HepG2 (cell line): Measurements from ENCODE around the gene DPCD.

ENCODE experiments used
- EZH2 ChIP-seq: conservative IDR thresholded peaks from 2 replicates; pipeline ENCODE4 v1.6.1; 2012; ENCODE audit warnings: mild to moderate bottlenecking, low read depth, low read length, moderate library complexity
- GABPB1 ChIP-seq: IDR thresholded peaks from 2 replicates; pipeline ENCODE4 v1.6.1; 2016; ENCODE audit warnings: mild to moderate bottlenecking, missing genetic modification reagents, moderate library complexity, missing compliant biosample characterization
- GATA4 ChIP-seq: sonication (generic); IDR thresholded peaks from 2 replicates; pipeline ENCODE4 v1.6.1; 2016; ENCODE audit warnings: antibody characterized with exemption, low read depth, borderline replicate concordance
- HDAC6 ChIP-seq: fragments of 200-600 bp; sonication (generic); IDR thresholded peaks from 2 replicates; pipeline ENCODE4 v1.7.0; 2017; ENCODE audit warnings: mild to moderate bottlenecking, antibody characterized with exemption, low read length, low read depth
- MEIS2 ChIP-seq: sonication (generic); formaldehyde crosslinking; IDR thresholded peaks from 2 replicates; pipeline ENCODE4 v1.9.0; 2021; ENCODE audit warnings: mild to moderate bottlenecking, missing genetic modification reagents
- POGZ ChIP-seq: sonication (generic); formaldehyde crosslinking; IDR thresholded peaks from 2 replicates; pipeline ENCODE4 v1.4.0; 2020; ENCODE audit warnings: mild to moderate bottlenecking, missing genetic modification reagents
- SUZ12 ChIP-seq: fragments of 150-350 bp; IDR thresholded peaks from 2 replicates; pipeline ENCODE4 v1.6.1; 2014; ENCODE audit warnings: low read depth, low read length
- TF ChIP-seq, protein P1 (sequence below): sonication (generic); formaldehyde crosslinking; IDR thresholded peaks from 2 replicates; pipeline ENCODE4 v1.4.0; 2020; ENCODE audit warnings: missing genetic modification reagents
- TF ChIP-seq, protein P2 (sequence below): IDR thresholded peaks from 2 replicates; pipeline ENCODE4 v1.6.1; 2016; ENCODE audit warnings: control low read depth
- TF ChIP-seq, protein P3 (sequence below): sonication (generic); formaldehyde crosslinking; IDR thresholded peaks from 2 replicates; pipeline ENCODE4 v1.5.0; 2020; ENCODE audit warnings: mild to moderate bottlenecking, missing genetic modification reagents, moderate library complexity
- TF ChIP-seq, protein P4 (sequence below): sonication (generic); formaldehyde crosslinking; IDR thresholded peaks from 2 replicates; pipeline ENCODE4 v1.5.0; 2020; ENCODE audit warnings: missing genetic modification reagents
- TF ChIP-seq, protein P5 (sequence below): sonication (generic); IDR thresholded peaks from 2 replicates; pipeline ENCODE4 v1.6.1; 2016; ENCODE audit warnings: low read depth, borderline replicate concordance

DNA sequence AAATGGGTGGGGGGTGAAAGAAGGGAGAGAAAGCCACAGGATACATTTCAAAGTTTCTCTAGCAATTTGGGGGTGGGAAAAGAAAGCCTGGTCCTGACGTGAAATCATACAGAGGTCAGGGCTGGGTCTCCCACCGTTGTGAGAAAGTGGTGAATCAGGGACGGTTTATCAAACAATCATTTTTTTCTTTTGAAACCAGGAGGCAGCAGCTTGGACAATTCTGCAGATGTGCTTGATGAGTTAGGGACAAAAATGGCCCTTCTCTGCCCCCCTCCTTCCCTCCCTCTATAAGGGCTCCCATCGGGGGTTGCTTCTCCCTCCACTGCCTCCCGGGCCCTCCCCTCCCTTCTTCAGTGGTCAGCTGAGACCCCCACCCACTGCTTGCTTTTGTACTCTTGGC, 63.2 kb downstream of the DPCD start:
- TF ChIP-seq GATA4, result no peak
- TF ChIP-seq, protein P1, sequence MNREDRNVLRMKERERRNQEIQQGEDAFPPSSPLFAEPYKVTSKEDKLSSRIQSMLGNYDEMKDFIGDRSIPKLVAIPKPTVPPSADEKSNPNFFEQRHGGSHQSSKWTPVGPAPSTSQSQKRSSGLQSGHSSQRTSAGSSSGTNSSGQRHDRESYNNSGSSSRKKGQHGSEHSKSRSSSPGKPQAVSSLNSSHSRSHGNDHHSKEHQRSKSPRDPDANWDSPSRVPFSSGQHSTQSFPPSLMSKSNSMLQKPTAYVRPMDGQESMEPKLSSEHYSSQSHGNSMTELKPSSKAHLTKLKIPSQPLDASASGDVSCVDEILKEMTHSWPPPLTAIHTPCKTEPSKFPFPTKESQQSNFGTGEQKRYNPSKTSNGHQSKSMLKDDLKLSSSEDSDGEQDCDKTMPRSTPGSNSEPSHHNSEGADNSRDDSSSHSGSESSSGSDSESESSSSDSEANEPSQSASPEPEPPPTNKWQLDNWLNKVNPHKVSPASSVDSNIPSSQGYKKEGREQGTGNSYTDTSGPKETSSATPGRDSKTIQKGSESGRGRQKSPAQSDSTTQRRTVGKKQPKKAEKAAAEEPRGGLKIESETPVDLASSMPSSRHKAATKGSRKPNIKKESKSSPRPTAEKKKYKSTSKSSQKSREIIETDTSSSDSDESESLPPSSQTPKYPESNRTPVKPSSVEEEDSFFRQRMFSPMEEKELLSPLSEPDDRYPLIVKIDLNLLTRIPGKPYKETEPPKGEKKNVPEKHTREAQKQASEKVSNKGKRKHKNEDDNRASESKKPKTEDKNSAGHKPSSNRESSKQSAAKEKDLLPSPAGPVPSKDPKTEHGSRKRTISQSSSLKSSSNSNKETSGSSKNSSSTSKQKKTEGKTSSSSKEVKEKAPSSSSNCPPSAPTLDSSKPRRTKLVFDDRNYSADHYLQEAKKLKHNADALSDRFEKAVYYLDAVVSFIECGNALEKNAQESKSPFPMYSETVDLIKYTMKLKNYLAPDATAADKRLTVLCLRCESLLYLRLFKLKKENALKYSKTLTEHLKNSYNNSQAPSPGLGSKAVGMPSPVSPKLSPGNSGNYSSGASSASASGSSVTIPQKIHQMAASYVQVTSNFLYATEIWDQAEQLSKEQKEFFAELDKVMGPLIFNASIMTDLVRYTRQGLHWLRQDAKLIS (CRISPR knock-in tag), result no peak
- TF ChIP-seq HDAC6, result no peak
- TF ChIP-seq SUZ12, result no peak
- TF ChIP-seq, protein P2, sequence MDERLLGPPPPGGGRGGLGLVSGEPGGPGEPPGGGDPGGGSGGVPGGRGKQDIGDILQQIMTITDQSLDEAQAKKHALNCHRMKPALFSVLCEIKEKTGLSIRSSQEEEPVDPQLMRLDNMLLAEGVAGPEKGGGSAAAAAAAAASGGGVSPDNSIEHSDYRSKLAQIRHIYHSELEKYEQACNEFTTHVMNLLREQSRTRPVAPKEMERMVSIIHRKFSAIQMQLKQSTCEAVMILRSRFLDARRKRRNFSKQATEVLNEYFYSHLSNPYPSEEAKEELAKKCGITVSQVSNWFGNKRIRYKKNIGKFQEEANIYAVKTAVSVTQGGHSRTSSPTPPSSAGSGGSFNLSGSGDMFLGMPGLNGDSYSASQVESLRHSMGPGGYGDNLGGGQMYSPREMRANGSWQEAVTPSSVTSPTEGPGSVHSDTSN (CRISPR knock-in tag), result no peak
- TF ChIP-seq MEIS2 (CRISPR knock-in tag), result no peak
- TF ChIP-seq GABPB1 (CRISPR knock-in tag), result no peak
- TF ChIP-seq POGZ (CRISPR knock-in tag), result no peak
- TF ChIP-seq EZH2, result no peak
- TF ChIP-seq, protein P3, sequence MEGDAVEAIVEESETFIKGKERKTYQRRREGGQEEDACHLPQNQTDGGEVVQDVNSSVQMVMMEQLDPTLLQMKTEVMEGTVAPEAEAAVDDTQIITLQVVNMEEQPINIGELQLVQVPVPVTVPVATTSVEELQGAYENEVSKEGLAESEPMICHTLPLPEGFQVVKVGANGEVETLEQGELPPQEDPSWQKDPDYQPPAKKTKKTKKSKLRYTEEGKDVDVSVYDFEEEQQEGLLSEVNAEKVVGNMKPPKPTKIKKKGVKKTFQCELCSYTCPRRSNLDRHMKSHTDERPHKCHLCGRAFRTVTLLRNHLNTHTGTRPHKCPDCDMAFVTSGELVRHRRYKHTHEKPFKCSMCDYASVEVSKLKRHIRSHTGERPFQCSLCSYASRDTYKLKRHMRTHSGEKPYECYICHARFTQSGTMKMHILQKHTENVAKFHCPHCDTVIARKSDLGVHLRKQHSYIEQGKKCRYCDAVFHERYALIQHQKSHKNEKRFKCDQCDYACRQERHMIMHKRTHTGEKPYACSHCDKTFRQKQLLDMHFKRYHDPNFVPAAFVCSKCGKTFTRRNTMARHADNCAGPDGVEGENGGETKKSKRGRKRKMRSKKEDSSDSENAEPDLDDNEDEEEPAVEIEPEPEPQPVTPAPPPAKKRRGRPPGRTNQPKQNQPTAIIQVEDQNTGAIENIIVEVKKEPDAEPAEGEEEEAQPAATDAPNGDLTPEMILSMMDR (CRISPR knock-in tag), result no peak
- TF ChIP-seq, protein P4, sequence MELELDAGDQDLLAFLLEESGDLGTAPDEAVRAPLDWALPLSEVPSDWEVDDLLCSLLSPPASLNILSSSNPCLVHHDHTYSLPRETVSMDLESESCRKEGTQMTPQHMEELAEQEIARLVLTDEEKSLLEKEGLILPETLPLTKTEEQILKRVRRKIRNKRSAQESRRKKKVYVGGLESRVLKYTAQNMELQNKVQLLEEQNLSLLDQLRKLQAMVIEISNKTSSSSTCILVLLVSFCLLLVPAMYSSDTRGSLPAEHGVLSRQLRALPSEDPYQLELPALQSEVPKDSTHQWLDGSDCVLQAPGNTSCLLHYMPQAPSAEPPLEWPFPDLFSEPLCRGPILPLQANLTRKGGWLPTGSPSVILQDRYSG (CRISPR knock-in tag), result no peak
- TF ChIP-seq, protein P5, sequence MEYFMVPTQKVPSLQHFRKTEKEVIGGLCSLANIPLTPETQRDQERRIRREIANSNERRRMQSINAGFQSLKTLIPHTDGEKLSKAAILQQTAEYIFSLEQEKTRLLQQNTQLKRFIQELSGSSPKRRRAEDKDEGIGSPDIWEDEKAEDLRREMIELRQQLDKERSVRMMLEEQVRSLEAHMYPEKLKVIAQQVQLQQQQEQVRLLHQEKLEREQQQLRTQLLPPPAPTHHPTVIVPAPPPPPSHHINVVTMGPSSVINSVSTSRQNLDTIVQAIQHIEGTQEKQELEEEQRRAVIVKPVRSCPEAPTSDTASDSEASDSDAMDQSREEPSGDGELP, result no peak
